Activated CD4-positive, alpha-beta memory T cell treated with anti-CD3 and anti-CD28 coated beads, Interleukin-2, amount 10 ng/mL, durations not matched to agents 7 days and 5 days (primary cell): ENCODE data around the gene DDIT4L. TPM values are rescaled to one million over a fixed set of nuclear protein-coding genes. Genes with fewer than 3 reads are reported as not detected.

Source experiments
- CTCF ChIA-PET: fragments of 350-600 bp; sonication (Branson Sonifier 250); formaldehyde crosslinking; loops from one replicate; lab custom pipeline; 2021; ENCODE audit warnings: antibody characterized with exemption, inconsistent platforms; lab: Charles Lee
- POLR2A ChIA-PET: fragments of 350-600 bp; sonication (Branson Sonifier 250); formaldehyde crosslinking; loops from one replicate; lab custom pipeline; 2021; ENCODE audit warnings: antibody characterized with exemption; lab: Charles Lee
- DNase-seq: peaks from one replicate; pipeline ENCODE4 v3.0.0-alpha.2; 2020
- H3K27ac Mint-ChIP-seq: one replicate; pipeline ENCODE4 v1.8.0; 2021; ENCODE audit warnings: mild to moderate bottlenecking, mixed read lengths
- H3K27me3 Mint-ChIP-seq: one replicate; pipeline ENCODE4 v1.8.0; 2021; ENCODE audit warnings: mixed read lengths
- H3K36me3 Mint-ChIP-seq: one replicate; pipeline ENCODE4 v1.8.0; 2021; ENCODE audit warnings: low read depth, mixed read lengths
- H3K4me1 Mint-ChIP-seq: one replicate; pipeline ENCODE4 v1.8.0; 2021; ENCODE audit warnings: mixed read lengths
- H3K4me3 Mint-ChIP-seq: one replicate; pipeline ENCODE4 v1.8.0; 2021; ENCODE audit warnings: mild to moderate bottlenecking, mixed read lengths
- H3K9me3 Mint-ChIP-seq: one replicate; pipeline ENCODE4 v1.8.0; 2021; ENCODE audit warnings: mixed read lengths
- total RNA-seq, 2 experiments: library from RNA; stranded (reverse); gene quantifications; one replicate each; pipeline ENCODE4 v1.2.3, GENCODE V29; 2021

The DDIT4L gene
- total RNA-seq, 2 experiments from 2014 or later = 1.1 to 1.3 TPM

DNA sequence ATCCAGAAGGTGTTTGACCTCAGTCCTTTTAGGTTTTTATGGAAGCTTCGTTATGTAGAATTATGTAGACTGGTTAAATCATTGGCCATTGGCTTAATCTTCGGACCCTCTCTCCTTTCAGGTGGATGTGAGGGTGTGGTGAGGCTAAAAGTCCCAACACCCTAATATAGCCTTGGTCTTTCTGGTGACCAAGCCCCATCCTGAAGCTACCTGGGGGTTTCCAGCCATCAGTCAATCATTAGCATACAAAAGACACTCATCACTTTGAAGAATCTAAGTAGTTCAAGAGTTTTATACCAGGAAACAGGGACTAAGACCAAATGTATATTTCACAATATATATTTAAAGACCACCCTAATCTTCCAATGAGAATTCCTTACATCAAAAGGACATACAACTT lies 5.5 kb downstream of the DDIT4L start:
- Mint-ChIP-seq H3K36me3 (peaks cover 2% of the 10 kb centered on the region), H3K27me3 (peaks cover 37% of the 10 kb centered on the region), H3K9me3 (no peaks in the 10 kb centered on the region), H3K4me3 (no peak overlapping the region), H3K27ac (no peak overlapping the region), H3K4me1 (peaks cover 8% of the 10 kb centered on the region)
- ChIA-PET CTCF (no interaction called here), POLR2A (no interaction called here)
- DNase-seq = no peak

DNA sequence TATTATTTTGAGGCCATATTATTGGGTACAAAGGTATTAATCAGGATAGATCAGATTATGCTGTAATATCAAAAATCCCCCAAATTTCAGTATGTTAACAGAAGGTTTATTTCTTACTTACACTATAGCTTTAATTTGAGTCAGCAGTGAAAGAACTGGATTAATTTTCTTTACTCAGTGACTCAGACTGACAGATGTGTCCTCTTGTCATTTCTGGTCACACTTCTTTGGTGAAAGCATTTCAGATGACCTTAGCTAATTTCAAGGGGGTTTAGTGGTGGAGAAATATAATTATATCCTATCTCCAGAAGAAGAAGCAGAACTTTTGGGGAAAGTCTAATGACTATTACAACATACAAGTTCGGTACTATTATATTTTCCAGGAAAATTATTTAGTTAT lies 12.4 kb downstream of the DDIT4L start:
- no peaks in the 10 kb centered on the region for H3K9me3 Mint-ChIP-seq
- POLR2A ChIA-PET = no interaction called here
- H3K27ac Mint-ChIP-seq = no peak overlapping the region
- H3K36me3 Mint-ChIP-seq = no peaks in the 10 kb centered on the region
- CTCF ChIA-PET = no interaction called here
- H3K27me3 Mint-ChIP-seq = peaks cover 5% of the 10 kb centered on the region
- no peak for DNase-seq
- peaks cover 7% of the 10 kb centered on the region for H3K4me1 Mint-ChIP-seq
- H3K4me3 Mint-ChIP-seq = no peak overlapping the region

DNA sequence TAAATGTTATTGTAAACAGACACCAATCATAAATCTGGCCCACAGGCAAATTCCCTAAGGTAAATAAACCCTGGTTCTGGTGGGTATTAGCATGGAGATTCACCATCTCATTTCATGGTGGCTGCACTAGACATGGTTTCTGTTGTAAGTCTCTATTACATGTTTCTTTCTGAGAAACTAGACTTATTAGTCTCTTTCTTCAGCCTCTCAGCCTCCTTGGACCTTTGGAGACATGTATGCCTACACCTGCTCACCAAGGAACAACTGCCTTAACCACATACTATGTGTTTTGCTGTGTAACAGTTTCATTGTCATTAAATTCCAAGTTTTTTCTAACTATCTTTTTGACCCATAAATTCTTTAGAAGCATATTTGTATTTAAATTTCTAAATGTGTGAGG lies 13.1 kb downstream of the DDIT4L start:
- peaks cover 2% of the 10 kb centered on the region for H3K27me3 Mint-ChIP-seq
- H3K4me3 Mint-ChIP-seq = no peak overlapping the region
- H3K27ac Mint-ChIP-seq = no peak overlapping the region
- no peaks in the 10 kb centered on the region for H3K36me3 Mint-ChIP-seq
- H3K9me3 Mint-ChIP-seq = no peaks in the 10 kb centered on the region
- ChIA-PET CTCF (no interaction called here), POLR2A (no interaction called here)
- peaks cover 7% of the 10 kb centered on the region for H3K4me1 Mint-ChIP-seq
- DNase-seq = no peak

GRCh38 chr4:100175858-100176257 lies 14.4 kb downstream of the DDIT4L start:
- Mint-ChIP-seq H3K9me3 (no peaks in the 10 kb centered on the region), H3K36me3 (no peaks in the 10 kb centered on the region), H3K27me3 (peaks cover 2% of the 10 kb centered on the region), H3K4me3 (no peak overlapping the region), H3K27ac (no peak overlapping the region), H3K4me1 (peaks cover 10% of the 10 kb centered on the region)
- POLR2A ChIA-PET = no interaction called here
- no peak for DNase-seq
- CTCF ChIA-PET = no interaction called here

GRCh38 chr4:100174985-100175383 lies 15.3 kb downstream of the DDIT4L start:
- Mint-ChIP-seq H3K27me3 (peaks cover 2% of the 10 kb centered on the region), H3K9me3 (no peaks in the 10 kb centered on the region), H3K36me3 (no peaks in the 10 kb centered on the region), H3K4me3 (no peak overlapping the region), H3K4me1 (peaks cover 15% of the 10 kb centered on the region), H3K27ac (no peak overlapping the region)
- no peak for DNase-seq
- ChIA-PET POLR2A (no interaction called here), CTCF (no interaction called here)

GRCh38 chr4:100170986-100171385 lies 19.3 kb downstream of the DDIT4L start:
- CTCF ChIA-PET = no interaction called here
- Mint-ChIP-seq H3K27ac (no peak overlapping the region), H3K36me3 (peaks cover 7% of the 10 kb centered on the region)

DNA sequence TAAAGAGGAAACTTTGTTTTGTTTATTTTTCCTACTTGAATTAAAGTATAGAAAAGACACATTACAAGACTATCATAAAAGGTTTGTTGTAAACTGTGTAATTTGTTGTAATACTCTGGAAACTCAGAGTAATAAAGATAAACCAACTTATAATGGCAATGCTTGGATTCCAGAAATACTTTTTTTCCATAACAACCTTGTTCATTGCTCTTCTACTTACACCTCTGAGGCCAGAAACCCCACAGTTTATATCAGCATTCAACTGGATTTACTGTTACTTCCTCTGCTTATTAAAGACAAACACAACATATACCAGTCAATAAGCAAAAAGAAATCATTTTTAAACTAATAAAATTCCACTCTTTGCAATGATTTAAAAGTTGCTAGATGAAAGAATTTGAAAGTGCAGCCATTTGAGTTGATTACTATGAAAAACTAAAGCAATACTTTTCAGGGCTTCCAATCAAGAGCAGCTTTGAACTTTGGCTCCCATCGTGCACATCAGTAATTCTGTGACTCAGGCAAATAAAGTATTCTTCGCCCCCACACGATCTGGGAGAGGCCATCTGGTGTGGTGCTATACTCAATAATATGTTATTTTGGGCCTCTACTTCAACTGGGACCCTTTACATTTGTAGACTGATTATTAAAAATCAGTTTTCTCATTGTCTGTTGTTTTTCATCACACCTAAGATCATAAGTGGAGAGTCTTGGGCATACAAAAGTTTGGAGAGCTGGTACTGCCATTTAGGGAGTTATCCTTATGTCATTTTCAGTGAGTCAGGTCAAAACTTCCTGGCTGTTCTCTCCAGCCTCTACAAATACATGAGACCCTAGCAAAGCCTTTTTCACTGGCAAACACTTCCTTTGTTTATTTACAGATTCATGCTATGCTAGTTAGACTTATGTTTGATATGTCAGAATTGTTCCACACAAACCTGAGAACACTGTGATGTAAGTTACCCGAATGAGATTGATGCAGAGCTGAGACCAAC lies 20.5 kb downstream of the DDIT4L start:
- no peaks in the 10 kb centered on the region for H3K9me3 Mint-ChIP-seq
- CTCF ChIA-PET = no interaction called here

More at GRCh38 chr4:100170986-100171385, 19.3 kb downstream of the DDIT4L start:
- DNase-seq = no peak
- peaks cover 25% of the 10 kb centered on the region for H3K4me1 Mint-ChIP-seq
- no peaks in the 10 kb centered on the region for H3K9me3 Mint-ChIP-seq
- no peak overlapping the region for H3K4me3 Mint-ChIP-seq
- POLR2A ChIA-PET = no interaction called here
- H3K27me3 Mint-ChIP-seq = peaks cover 2% of the 10 kb centered on the region

DNA sequence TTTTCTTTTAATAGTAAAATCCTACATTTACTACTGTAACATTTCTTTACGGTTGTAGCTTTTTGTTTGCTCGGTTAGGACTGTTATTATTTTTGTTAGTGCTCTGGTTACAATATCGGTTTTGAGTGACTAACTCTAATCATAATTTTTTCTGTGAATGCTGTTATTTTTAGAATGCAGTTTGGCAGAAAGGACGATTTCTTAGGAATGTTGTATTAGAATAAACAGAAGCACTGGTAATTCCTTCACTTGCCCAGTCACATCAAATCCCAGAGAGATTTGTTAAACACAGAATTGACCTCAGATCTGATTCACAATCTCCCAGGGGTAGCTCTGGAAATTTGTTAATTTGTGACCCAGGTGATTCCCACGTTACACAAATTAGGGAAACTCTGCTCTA lies 21.7 kb downstream of the DDIT4L start:
- no peak for DNase-seq
- ChIA-PET POLR2A (no interaction called here), CTCF (no interaction called here)
- Mint-ChIP-seq H3K4me1 (peaks cover 32% of the 10 kb centered on the region), H3K27me3 (peaks cover 3% of the 10 kb centered on the region), H3K27ac (no peak overlapping the region), H3K4me3 (no peak overlapping the region), H3K9me3 (peaks cover 2% of the 10 kb centered on the region), H3K36me3 (peaks cover 9% of the 10 kb centered on the region)

More for the DNA sequence above, 20.5 kb downstream of the DDIT4L start:
- POLR2A ChIA-PET = no interaction called here
- no peak for DNase-seq
- Mint-ChIP-seq H3K4me1 (peaks cover 34% of the 10 kb centered on the region), H3K36me3 (peaks cover 7% of the 10 kb centered on the region), H3K27me3 (no peaks in the 10 kb centered on the region), H3K27ac (no peak overlapping the region), H3K4me3 (no peak overlapping the region)

GRCh38 chr4:100166297-100167039 lies 23.8 kb downstream of the DDIT4L start:
- peaks cover 9% of the 10 kb centered on the region for H3K9me3 Mint-ChIP-seq
- DNase-seq = no peak
- ChIA-PET POLR2A (no interaction called here), CTCF (no interaction called here)
- H3K4me3 Mint-ChIP-seq = no peak overlapping the region
- no peak overlapping the region for H3K27ac Mint-ChIP-seq
- H3K4me1 Mint-ChIP-seq = peaks cover 35% of the 10 kb centered on the region
- H3K27me3 Mint-ChIP-seq = peaks cover 3% of the 10 kb centered on the region
- H3K36me3 Mint-ChIP-seq = peaks cover 12% of the 10 kb centered on the region

DNA sequence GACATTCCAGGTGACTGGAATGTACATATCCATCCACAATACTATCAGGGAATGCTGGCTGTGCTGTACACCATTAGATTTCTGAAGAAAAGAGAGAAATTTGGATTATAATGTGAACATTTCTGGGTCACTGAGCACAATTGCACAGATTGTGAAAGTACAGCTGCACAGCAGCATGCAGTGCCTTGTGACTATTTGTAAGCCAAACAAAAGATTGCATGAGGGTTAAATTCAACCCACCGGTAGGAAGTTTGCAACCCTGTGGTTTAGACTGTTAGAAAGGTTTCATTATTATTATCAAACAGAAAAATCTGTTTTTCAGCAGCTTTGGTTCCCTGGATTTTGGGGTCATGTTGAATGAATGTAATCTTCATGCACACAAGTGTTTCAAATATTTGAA lies 24.5 kb downstream of the DDIT4L start:
- POLR2A ChIA-PET = no interaction called here
- peaks cover 3% of the 10 kb centered on the region for H3K27me3 Mint-ChIP-seq
- peaks cover 12% of the 10 kb centered on the region for H3K9me3 Mint-ChIP-seq
- H3K4me3 Mint-ChIP-seq = no peak overlapping the region
- H3K36me3 Mint-ChIP-seq = peaks cover 12% of the 10 kb centered on the region
- no peak for DNase-seq
- no peak overlapping the region for H3K27ac Mint-ChIP-seq
- CTCF ChIA-PET = interaction anchor here (1.7 kb wide), 1 partner anchor 72 kb away, joined by 8 read pairs; no protein-coding TSS in a partner anchor
- peaks cover 31% of the 10 kb centered on the region for H3K4me1 Mint-ChIP-seq

GRCh38 chr4:100164808-100165760 lies 25.2 kb downstream of the DDIT4L start:
- no peak for DNase-seq
- peak overlapping the region; percentile 28 for H3K27ac Mint-ChIP-seq
- no peak overlapping the region for H3K4me3 Mint-ChIP-seq
- peaks cover 14% of the 10 kb centered on the region for H3K9me3 Mint-ChIP-seq
- peaks cover 12% of the 10 kb centered on the region for H3K36me3 Mint-ChIP-seq
- H3K4me1 Mint-ChIP-seq = peaks cover 27% of the 10 kb centered on the region
- POLR2A ChIA-PET = no interaction called here
- H3K27me3 Mint-ChIP-seq = peaks cover 3% of the 10 kb centered on the region
- CTCF ChIA-PET = interaction anchor here (0.5 to 1.7 kb wide), 2 partner anchors 72 to 88 kb away, joined by 3 to 8 read pairs; no protein-coding TSS in a partner anchor

DNA sequence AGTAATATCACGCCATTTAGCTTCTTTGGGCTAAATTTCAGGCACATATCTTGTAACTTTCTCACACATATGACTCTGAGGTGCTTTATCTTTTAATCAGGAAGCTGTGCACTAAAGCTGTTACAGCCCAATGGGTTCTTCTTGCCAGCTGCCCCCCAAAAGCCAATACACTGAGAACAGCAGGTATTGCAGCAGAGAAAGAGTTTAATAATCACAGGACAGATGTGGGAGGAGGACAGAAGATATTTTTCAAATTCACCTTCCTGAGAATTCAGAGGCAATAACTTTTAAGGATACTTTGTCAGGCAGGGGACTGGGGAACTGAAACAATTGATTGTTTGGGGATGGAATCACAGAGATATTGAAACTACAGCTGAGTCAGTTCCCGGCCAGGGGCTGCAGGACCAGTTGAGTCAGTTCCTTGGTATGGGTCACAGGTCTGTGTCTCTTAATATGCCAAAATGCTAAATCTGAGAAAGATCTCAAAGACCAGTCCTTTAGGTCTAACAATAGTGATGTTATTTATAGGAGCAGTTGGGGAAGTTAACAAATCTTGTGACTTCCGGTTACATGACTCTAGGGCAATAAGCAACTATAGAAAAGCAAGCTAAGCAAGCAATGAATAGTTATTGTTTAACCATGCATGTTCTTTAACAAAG lies 28.1 kb downstream of the DDIT4L start:
- Mint-ChIP-seq H3K4me3 (no peak overlapping the region), H3K9me3 (peaks cover 14% of the 10 kb centered on the region), H3K27ac (no peak overlapping the region), H3K27me3 (peaks cover 6% of the 10 kb centered on the region), H3K4me1 (peaks cover 22% of the 10 kb centered on the region), H3K36me3 (peaks cover 8% of the 10 kb centered on the region)
- ChIA-PET CTCF (no interaction called here), POLR2A (no interaction called here)
- no peak for DNase-seq
